ENCODE measurements around the gene KDM1B.
"Not testable (repeated sequence)": the region's sequence is repeated elsewhere in the genome, so short reads cannot be mapped to it uniquely, and the experiment has no call there.

The KDM1B gene

DNA sequence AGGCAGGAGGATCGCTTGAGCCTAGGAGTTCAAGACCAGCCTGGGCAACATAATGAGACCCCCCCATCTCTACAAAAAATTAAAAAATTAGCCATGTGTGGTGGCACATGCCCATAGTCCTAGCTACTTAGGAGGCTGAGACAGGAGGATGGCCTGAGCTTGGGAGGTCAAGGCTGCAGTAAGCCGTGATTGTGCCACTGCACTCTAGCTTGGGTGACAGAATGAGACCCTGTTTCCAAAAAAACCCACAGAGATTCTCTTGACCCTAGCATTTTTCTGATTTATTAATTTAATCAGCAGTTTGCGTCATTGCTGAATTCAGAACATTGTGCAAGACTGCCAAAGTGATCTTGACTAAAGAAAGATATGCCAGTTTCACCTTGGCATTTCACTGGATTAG, 36.8 kb downstream of the KDM1B start:
- no peak for DNase-seq (ENCODE audit: low read depth)

DNA sequence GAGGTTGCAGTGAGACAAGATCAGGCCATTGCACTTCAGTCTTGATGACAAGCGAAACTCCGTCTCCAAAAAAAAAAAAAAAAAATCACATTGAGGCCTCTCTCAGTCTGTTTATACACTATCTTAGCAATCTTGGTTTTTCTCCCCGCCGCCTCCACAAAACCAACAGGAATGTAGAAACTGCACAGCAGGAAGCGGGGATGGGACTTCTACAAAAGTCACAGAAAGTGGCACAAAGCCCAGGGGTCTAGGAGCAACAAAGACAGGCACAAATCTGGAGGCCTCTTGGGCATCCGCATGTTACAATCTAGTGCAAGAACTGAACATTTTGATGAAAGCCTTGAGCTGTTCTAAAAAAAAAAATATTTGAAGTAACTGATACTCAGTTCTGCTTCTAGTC, 48.6 kb downstream of the KDM1B start:
- no peak for DNase-seq (ENCODE audit: low read depth)

- no peak for DNase-seq (ENCODE audit: low read depth)
Measured at GRCh38 chr6:18204691-18205090, 49.5 kb downstream of the KDM1B start.

GRCh38 chr6:18206591-18206990, 51.4 kb downstream of the KDM1B start:
- DNase-seq (ENCODE audit: low read depth): no peak

DNA sequence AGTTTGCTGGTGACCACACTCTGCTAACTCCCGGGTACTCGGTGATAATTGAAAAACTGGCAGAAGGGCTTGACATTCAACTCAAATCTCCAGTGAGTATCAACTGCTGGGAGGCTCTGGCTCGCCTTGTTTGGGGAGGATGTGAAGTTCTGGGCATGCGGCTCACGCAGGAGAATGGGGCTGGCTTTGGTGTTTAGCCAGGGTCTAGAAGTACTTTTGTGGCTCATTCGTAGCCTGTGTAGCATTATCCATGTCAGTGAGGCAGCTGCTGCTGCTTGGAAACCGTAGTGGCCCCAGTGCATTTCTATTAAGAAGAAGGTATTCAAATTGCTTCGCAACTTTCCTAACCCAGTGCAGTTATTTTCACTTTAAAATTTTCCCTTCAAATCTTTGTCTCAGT, 52.2 kb downstream of the KDM1B start:
- no peak for DNase-seq (ENCODE audit: low read depth)

DNA sequence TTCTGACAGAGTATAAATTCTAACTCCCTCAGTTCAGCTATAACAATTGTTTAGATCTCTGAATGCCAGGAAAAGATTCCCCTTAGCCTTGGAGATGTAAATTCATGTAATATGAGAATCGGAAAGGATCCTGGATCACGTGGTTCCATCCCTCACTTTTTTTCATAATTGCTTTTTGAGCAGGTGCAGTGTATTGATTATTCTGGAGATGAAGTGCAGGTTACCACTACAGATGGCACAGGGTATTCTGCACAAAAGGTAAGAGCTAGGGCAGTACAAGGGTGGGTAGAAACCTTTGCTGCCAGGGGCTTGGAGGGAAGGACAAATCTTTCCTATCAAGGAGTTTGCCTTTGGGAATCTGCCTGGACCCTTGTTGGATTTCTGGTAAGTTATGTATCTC, 52.7 kb downstream of the KDM1B start:
- no peak for DNase-seq (ENCODE audit: low read depth)

DNA sequence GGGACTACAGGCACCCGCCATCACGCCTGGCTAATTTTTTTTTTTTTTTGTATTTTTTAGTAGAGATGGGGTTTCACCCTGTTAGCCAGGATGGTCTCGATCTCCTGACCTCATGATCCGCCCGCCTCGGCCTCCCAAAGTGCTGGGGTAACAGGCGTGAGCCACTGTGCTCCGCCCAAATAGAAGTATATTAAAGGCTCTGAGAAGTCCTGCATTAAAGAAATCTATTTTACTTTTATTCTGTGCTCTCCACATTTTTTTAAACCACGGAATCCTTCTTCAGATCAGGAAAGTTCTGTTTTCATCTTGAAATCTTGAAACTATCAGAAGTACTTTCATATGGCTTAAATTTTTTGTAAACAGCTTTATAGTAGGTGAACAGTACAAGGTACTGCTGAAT, 53.6 kb downstream of the KDM1B start:
- not testable (repeated sequence) for DNase-seq (ENCODE audit: low read depth)

GRCh38 chr6:18209539-18210197, 54.4 kb downstream of the KDM1B start:
- no peak for DNase-seq (ENCODE audit: low read depth)

DNA sequence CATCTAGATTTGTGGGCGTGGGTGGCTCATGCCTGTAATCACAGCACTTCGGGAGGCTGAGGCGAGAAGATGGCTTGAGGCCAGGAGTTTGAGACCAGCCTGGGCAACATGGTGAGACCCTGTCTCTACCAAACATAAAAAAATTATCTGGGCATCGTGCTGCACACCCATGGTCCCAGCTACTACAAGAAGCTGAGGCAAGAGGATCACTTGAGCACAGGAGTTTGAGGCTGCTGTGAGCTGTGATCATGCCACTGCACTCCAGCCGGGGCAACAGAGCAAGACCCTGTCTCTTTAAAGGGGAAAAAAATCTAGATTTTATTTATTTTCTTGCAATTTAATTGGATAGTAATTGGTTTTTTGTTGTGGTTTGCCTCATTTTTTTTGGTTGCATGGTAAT, 55.5 kb downstream of the KDM1B start:
- no peak for DNase-seq (ENCODE audit: low read depth)

DNA sequence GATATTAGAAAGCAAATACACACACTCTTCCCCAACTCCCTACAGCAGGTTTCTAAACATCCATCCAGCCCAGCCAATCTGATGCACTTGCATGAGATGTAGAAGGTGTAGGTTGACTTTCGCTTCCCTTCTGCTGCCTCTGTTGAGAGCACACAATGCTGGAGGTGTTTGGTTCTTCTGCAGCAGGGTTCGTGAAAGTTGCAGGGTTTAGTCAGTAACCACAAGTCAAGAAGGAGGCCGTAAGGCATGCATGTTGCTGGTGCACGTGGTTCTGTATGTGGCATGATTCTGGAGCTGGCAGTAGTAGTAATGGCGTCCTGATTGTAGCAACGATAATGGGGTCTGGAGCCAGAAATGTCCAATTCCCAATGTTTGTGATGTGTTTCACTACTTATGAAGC, 56.1 kb downstream of the KDM1B start:
- no peak for DNase-seq (ENCODE audit: low read depth)

DNA sequence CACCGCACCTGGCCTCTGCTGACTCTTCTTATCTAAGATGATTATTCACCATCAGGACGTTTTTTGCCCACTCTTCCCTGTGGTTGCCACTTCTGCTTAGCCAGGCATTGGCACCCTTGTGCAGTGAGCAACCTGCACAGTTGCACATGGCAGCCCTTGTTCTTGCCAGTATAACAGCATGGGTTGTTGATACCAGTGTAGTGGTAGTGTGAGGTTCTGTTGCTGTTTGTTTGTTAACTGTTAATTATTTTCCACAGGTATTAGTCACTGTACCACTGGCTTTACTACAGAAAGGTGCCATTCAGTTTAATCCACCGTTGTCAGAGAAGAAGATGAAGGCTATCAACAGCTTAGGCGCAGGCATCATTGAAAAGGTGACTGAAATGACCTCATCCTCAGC, 57.0 kb downstream of the KDM1B start:
- DNase-seq (ENCODE audit: low read depth): no peak

- DNase-seq (ENCODE audit: low read depth): no peak
Measured at GRCh38 chr6:18213439-18213838, 58.2 kb downstream of the KDM1B start.

DNA sequence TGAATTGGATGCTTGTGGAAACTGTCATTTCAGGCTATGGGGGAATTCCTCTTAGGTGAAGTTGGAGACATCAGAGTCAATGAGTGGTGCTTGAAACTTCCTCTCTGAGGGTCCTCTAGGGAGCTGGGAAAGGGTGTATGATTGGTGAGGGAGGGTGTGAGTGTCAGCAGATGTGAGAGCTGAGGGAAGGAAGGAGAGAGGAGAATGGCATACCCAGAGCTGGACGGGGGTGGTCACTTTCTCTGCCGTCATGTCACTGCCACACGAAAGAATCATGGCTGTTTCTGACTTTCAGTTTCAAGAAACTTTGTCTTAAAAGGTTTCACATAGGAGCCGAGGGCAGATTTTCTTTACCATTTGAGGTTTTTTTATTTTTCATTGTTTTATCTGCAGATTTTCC, 58.8 kb downstream of the KDM1B start:
- DNase-seq (ENCODE audit: low read depth): no peak

DNA sequence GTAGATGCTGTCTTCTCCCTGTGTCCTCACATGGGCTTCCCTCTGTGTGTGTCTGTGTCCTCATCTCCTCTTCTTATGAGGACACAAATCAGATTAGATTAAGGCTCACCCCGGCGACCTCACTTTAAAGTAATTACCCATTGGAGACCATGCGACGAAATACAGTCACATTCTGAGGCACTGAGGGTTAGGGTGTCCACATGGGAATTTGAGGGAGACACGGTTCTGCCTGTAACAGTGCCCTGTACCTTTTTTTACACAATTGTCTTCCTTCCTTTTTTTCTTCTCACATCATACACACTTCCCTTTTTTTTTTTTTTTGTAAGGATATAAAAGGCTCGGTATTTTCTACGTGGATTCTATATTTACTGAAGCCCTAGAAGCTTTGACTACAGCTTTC, 60.2 kb downstream of the KDM1B start:
- no peak for DNase-seq (ENCODE audit: low read depth)

GRCh38 chr6:18216411-18216810, 61.2 kb downstream of the KDM1B start:
- no peak for DNase-seq (ENCODE audit: low read depth)

- no peak for DNase-seq (ENCODE audit: low read depth)
Measured at GRCh38 chr6:18218233-18218632, 63.0 kb downstream of the KDM1B start.

DNA sequence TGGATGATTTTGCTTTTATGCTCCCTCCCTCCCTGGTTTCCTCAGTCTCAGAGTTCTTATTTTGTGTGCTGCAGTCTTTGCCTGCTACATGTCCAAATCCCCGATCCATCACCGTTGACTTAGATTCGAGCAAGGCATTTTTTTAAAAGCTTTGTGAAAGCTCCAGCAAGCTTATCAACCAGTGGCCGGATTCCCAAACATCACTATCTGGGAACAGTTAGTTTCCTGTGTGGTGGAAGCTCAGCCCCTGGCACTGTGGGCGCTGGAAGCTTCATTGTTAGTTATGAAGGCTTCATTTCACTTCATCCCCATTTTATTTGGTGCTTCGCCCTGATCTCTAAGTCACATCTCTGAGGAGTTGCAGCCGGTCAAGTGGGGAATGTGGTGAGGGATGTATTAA, 64.4 kb downstream of the KDM1B start:
- no peak for DNase-seq (ENCODE audit: low read depth)

DNA sequence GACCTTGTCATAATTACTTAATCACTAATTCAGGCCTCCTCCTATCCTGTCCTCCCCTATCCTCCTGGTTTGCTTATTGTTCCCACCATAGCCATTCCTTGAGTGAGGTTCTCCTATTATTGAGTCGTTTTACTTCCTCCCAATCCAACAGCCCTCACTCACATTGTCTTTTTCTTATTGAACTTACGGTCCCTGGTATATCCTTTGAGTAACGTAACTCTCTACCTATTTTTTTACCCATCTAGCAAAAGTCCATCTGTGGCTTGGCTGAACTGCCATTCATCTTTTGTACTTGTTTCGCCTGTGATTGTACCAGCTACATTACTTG, 66.0 kb downstream of the KDM1B start:
- no peak for DNase-seq (ENCODE audit: low read depth)

- DNase-seq (ENCODE audit: low read depth): not testable (repeated sequence)
Measured at GRCh38 chr6:18226451-18227105, 71.4 kb downstream of the KDM1B start.

GRCh38 chr6:18227166-18227565, 71.9 kb downstream of the KDM1B start:
- not testable (repeated sequence) for DNase-seq (ENCODE audit: low read depth)

DNA sequence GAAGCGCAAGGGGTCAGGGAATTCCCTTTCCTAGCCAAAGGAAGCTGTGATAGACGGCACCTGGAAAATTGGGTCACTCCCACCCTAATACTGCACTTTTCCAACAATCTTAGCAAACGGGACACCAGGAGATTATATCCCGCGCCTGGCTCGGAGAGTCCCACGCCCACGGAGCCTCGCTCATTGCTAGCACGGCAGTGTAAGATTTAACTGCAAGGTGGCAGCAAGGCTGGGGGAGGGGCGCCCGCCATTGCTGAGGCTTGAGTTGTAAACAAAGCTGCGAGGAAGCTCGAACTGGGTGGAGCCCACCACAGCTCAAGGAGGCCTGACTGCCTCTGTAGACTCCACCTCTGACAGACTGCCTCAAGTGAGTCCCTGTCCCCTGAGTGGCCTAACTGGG, 73.4 kb downstream of the KDM1B start:
- DNase-seq (ENCODE audit: low read depth): not testable (repeated sequence)

- DNase-seq (ENCODE audit: low read depth): not testable (repeated sequence)
Measured at GRCh38 chr6:18231856-18232255, 76.6 kb downstream of the KDM1B start.

GRCh38 chr6:18233770-18234169, 78.5 kb downstream of the KDM1B start:
- not testable (repeated sequence) for DNase-seq (ENCODE audit: low read depth)

DNA sequence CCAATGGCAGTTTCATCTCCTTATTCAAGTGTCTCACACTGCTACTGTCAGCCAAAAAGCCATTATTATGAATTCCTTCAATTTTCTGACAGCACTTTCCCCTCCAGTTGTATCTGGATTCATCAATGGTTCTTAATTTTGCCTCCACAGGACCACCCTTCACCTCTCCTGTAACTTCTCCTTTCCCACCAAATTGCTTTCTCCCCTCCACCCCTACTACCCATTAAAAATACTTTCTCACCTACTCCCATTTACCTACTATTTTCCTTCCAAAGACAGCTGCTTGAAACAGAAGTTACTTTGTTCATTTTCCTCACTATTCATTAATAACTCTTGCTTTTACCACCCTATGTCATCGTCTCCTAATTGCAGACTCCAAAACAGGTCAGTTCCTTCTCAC, 79.3 kb downstream of the KDM1B start:
- DNase-seq (ENCODE audit: low read depth): no peak
